NB4 (cell line): ENCODE measurements around the gene ZNF30.

ENCODE experiments used
- DNase-seq: peaks from one replicate; pipeline ENCODE4 v3.0.0; 2010; ENCODE audit warnings: low read depth
- H3K4me3 ChIP-seq: one replicate; pipeline ENCODE4 v1.5.1; 2011; ENCODE audit warnings: mild to moderate bottlenecking, low read depth, low read length, moderate library complexity
- MYC ChIP-seq: IDR thresholded peaks from 2 replicates; pipeline ENCODE4 v1.6.1; 2011; ENCODE audit warnings: low read depth, low read length
- POLR2A ChIP-seq: IDR thresholded peaks from 2 replicates; pipeline ENCODE4 v1.6.1; 2011; ENCODE audit warnings: mild to moderate bottlenecking; ENCODE audit not compliant: insufficient read length; ENCODE audit errors: extremely low read depth
- TF ChIP-seq, protein P1 (sequence below): IDR thresholded peaks from 2 replicates; pipeline ENCODE4 v1.6.1; 2011; ENCODE audit warnings: low read depth, low read length
- TF ChIP-seq, protein P2 (sequence below): IDR thresholded peaks from one replicate; pipeline ENCODE4 v1.5.1; 2012; ENCODE audit warnings: low read depth, low read length

Gene ZNF30

DNA sequence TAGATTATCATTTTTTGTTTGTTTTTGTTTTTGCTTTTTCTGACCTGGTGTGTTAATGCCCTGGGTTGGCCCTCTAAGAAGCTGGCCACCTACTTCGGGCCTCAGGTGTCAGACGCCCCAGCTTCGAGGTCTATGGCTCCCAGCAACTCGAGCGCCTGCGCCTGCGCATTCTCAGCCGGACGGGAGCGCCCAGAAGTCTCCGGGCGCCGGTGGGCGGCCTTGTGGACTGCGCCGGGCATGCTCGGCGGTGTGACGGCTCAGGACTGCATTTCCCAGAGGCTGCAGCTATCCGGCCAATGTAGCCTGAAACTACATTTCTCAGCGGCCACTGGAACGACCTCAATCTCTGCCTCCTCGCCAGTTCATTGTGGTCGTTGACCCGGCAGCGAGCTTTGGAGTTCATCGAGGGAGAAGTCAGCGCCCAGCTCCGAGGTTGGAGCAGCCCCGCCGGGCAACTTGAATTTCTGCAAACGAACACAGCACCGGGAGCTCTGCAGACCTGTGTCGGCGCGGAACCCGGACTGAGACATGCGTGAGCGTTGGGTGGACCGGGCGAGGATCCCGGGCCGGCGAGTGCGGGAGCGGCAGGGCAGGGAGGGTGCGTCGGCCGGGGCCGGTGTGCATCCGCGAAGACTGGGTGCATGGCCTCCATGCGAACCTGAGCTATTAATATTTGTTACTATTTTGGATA is at the start of gene ZNF30:
TSS of gene ZNF30 (plus strand) at position 219 of the 691 bp plus-strand sequence. CDS start 3,045 bp downstream, outside the sequence.
- DNase-seq = peak; percentile 79
- TF ChIP-seq, protein P1, sequence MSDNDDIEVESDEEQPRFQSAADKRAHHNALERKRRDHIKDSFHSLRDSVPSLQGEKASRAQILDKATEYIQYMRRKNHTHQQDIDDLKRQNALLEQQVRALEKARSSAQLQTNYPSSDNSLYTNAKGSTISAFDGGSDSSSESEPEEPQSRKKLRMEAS = no peak
- TF ChIP-seq, protein P2, sequence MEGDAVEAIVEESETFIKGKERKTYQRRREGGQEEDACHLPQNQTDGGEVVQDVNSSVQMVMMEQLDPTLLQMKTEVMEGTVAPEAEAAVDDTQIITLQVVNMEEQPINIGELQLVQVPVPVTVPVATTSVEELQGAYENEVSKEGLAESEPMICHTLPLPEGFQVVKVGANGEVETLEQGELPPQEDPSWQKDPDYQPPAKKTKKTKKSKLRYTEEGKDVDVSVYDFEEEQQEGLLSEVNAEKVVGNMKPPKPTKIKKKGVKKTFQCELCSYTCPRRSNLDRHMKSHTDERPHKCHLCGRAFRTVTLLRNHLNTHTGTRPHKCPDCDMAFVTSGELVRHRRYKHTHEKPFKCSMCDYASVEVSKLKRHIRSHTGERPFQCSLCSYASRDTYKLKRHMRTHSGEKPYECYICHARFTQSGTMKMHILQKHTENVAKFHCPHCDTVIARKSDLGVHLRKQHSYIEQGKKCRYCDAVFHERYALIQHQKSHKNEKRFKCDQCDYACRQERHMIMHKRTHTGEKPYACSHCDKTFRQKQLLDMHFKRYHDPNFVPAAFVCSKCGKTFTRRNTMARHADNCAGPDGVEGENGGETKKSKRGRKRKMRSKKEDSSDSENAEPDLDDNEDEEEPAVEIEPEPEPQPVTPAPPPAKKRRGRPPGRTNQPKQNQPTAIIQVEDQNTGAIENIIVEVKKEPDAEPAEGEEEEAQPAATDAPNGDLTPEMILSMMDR = no peak
- TF ChIP-seq POLR2A = no peak
- no peak for TF ChIP-seq MYC
- H3K4me3 ChIP-seq = peak within 1 kb of the TSS; percentile 66

DNA sequence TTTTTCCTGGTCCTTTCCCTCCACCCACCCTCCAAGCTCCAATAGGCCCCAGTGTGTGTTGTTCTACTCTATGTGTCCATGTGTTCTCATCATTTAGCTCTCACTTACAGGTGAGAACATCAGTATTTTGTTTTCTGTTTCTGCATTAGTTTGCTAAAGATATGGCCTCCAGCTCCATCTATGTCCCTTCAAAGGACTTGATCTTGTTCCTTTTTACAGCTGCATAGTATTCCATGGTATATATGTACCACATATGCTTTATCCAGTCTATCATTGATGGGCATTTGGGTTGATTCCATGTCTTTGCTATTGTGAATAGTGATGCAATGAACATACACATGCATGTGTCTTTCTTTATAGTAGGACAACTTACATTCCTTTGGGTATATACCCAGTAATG is 47.1 kb upstream of the ZNF30 start:
- no peak for TF ChIP-seq MYC
- TF ChIP-seq, protein P1 = no peak
- TF ChIP-seq POLR2A = no peak
- TF ChIP-seq, protein P2 = no peak
- no peak for DNase-seq
- no peak overlapping the region for H3K4me3 ChIP-seq

DNA sequence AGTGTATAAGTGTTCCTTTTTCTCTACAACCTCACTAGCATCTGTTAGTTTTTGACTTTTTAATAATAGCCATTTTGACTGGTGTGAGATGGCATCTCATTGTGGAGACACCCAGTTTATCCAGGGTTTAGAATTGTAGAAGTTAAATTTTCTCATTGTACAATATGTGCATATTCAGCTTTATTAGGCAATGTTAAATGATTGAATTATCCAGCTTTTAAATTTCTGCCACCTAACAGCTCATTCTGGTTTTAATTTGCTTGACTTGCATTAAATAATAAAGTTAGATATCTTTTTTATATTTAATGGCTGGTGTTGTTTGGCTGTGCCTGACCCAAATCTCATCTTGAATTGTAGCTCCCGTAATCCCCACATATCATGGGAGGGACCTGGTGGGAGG is 46.7 kb upstream of the ZNF30 start:
- no peak for TF ChIP-seq MYC
- TF ChIP-seq, protein P2 = no peak
- no peak overlapping the region for H3K4me3 ChIP-seq
- DNase-seq = no peak

DNA sequence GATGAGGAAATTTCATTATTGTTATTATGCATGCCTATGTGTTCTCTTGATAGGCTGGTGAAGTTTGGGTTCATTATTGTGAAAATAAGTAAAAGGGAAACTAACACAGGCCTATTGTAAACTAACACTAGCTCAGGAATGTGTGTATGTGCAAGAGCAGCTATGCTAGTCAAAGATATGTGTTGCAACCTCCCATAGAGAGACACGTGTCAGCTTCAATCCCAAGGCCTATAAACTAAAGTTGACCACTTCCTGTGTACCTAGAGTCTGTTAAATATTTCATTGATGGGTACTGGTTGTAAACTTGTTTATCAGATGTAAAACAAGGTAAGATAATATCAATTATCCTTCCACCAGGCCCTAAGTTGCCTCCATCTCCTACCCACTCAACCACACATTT is 44.7 kb upstream of the ZNF30 start:
- H3K4me3 ChIP-seq = no peak overlapping the region
- peak; percentile 30 for DNase-seq
- TF ChIP-seq, protein P2 = no peak
- TF ChIP-seq POLR2A = no peak
- TF ChIP-seq, protein P1 = peak; percentile 54; the same call in 1 of the 2 replicates

DNA sequence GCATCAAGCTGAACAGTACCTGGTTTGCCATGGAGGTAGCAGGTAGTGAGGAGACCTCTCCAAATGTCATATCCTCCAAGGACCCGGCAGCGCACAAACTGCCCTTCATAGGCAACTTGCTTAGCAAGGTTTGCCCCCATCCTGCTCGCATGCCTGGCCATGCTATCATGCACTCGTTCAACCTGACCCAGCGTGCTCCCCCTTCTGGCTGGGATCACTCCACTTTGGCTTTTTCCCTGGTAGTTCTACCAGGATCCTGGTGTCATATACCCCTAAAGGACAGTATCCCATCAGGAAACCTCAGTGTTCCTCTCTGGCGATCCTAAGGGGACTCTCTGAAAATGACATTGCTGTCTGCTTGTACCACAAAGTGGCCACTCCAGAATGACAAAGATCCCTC is 38.6 kb upstream of the ZNF30 start:
- no peak for TF ChIP-seq MYC
- TF ChIP-seq, protein P2 = no peak
- TF ChIP-seq, protein P1 = no peak
- no peak for TF ChIP-seq POLR2A
- DNase-seq = no peak
- H3K4me3 ChIP-seq = no peak overlapping the region

DNA sequence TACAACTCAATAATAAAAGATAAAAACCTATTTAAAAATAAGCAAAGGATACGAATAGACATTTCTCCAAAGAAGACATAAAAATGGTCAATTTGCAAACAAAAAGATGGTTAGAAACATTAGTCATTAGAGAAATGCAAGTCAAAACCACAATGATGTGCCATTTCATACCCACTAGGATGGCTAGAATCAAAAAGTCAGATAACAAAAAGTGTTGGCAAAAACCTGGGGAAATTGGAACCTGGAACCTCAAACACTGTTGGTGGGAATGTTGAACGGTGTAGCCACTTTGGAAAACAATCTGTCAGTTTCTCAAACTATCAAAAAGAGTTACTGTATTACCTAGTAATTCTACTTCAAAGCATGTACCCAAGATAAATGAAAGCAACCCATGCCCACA is 26.5 kb upstream of the ZNF30 start:
- TF ChIP-seq POLR2A = no peak
- TF ChIP-seq, protein P2 = no peak
- TF ChIP-seq, protein P1 = no peak
- TF ChIP-seq MYC = no peak
- no peak for DNase-seq
- no peak overlapping the region for H3K4me3 ChIP-seq
